H9 (cell line): ENCODE measurements around the gene SLC48A1. TPM values are rescaled to one million over a fixed set of nuclear protein-coding genes. Genes with fewer than 3 reads are reported as not detected.
A peak's percentile ranks its signal among the peaks of the same experiment; 100 is the strongest.

Experiments used
- DNase-seq: peaks from one replicate; pipeline ENCODE4 v3.0.0-alpha.2; 2017
- H2AFZ ChIP-seq: one replicate; pipeline ENCODE4 v1.6.1; 2013; ENCODE audit warnings: mild to moderate bottlenecking, low read length, control low read depth, moderate library complexity
- H2AK5ac ChIP-seq: 2 replicates; pipeline ENCODE4 v1.6.1; 2013; ENCODE audit warnings: low read length, control low read depth, mixed read lengths; ENCODE audit not compliant: insufficient read length
- H2BK120ac ChIP-seq: one replicate; pipeline ENCODE4 v1.6.1; 2013; ENCODE audit warnings: low read depth, mild to moderate bottlenecking, low read length, control low read depth, inconsistent platforms; ENCODE audit not compliant: poor library complexity, severe bottlenecking
- H2BK12ac ChIP-seq: 2 replicates; pipeline ENCODE4 v1.6.1; 2013; ENCODE audit warnings: low read length, control low read depth, mixed read lengths, low read depth; ENCODE audit not compliant: insufficient read length
- H2BK15ac ChIP-seq: 2 replicates; pipeline ENCODE4 v1.6.1; 2013; ENCODE audit warnings: low read depth, low read length, control low read depth
- H2BK20ac ChIP-seq: one replicate; pipeline ENCODE4 v1.6.1; 2013; ENCODE audit warnings: low read depth, mild to moderate bottlenecking, low read length, control low read depth, inconsistent platforms; ENCODE audit not compliant: poor library complexity, severe bottlenecking
- H2BK5ac ChIP-seq: 2 replicates; pipeline ENCODE4 v1.6.1; 2013; ENCODE audit warnings: low read length, control low read depth, mixed read lengths; ENCODE audit not compliant: insufficient read length
- H3K14ac ChIP-seq: 2 replicates; pipeline ENCODE4 v1.6.1; 2013; ENCODE audit warnings: low read length, control low read depth; ENCODE audit not compliant: insufficient read depth
- H3K18ac ChIP-seq: 2 replicates; pipeline ENCODE4 v1.6.1; 2013; ENCODE audit warnings: low read depth, mild to moderate bottlenecking, mixed read lengths, low read length, control low read depth; ENCODE audit not compliant: insufficient read length
- H3K23ac ChIP-seq: 2 replicates; pipeline ENCODE4 v1.6.1; 2013; ENCODE audit warnings: low read length, control low read depth, mixed read lengths, low read depth; ENCODE audit not compliant: insufficient read length
- H3K23me2 ChIP-seq: 2 replicates; pipeline ENCODE4 v1.6.1; 2013; ENCODE audit warnings: low read depth, mild to moderate bottlenecking, mixed read lengths, low read length, control low read depth; ENCODE audit not compliant: insufficient read length, poor library complexity, severe bottlenecking
- H3K27ac ChIP-seq: 2 replicates; pipeline ENCODE4 v1.5.1; 2013; ENCODE audit warnings: low read length, control low read depth, mixed read lengths, low read depth; ENCODE audit not compliant: insufficient read length
- H3K27me3 ChIP-seq: 2 replicates; pipeline ENCODE4 v1.6.1; 2013; ENCODE audit warnings: low read length, control low read depth, inconsistent platforms; ENCODE audit not compliant: insufficient read depth
- H3K4ac ChIP-seq: 2 replicates; pipeline ENCODE4 v1.6.1; 2013; ENCODE audit warnings: low read depth, mild to moderate bottlenecking, control low read depth, inconsistent platforms, low read length, moderate library complexity
- H3K4me1 ChIP-seq: 2 replicates; pipeline ENCODE4 v1.6.1; 2013; ENCODE audit warnings: low read length, control low read depth, inconsistent platforms; ENCODE audit not compliant: insufficient read depth
- H3K4me2 ChIP-seq: 2 replicates; pipeline ENCODE4 v1.6.1; 2013; ENCODE audit warnings: low read length, control low read depth, mixed read lengths; ENCODE audit not compliant: insufficient read length, insufficient read depth
- H3K56ac ChIP-seq: 2 replicates; pipeline ENCODE4 v1.6.1; 2013; ENCODE audit warnings: low read depth, mild to moderate bottlenecking, mixed read lengths, low read length, control low read depth; ENCODE audit not compliant: insufficient read length
- H3K79me1 ChIP-seq: 2 replicates; pipeline ENCODE4 v1.6.1; 2013; ENCODE audit warnings: low read depth, mild to moderate bottlenecking, moderate library complexity, low read length, control low read depth, inconsistent platforms; ENCODE audit not compliant: insufficient read depth, poor library complexity, severe bottlenecking
- H3K79me2 ChIP-seq: 2 replicates; pipeline ENCODE4 v1.6.1; 2013; ENCODE audit warnings: low read length, control low read depth, inconsistent platforms; ENCODE audit not compliant: insufficient read depth
- H3K9ac ChIP-seq: 2 replicates; pipeline ENCODE4 v1.6.1; 2013; ENCODE audit warnings: low read length, control low read depth, mixed read lengths; ENCODE audit not compliant: insufficient read length; ENCODE audit errors: extremely low read depth
- H3K9me3 ChIP-seq: one replicate; pipeline ENCODE4 v1.6.1; 2013; ENCODE audit warnings: low read depth, low read length, inconsistent platforms; ENCODE audit not compliant: control insufficient read depth
- H3T11ph ChIP-seq: one replicate; pipeline ENCODE4 v1.6.1; 2013; ENCODE audit warnings: mild to moderate bottlenecking, low read length, control low read depth, inconsistent platforms
- H4K20me1 ChIP-seq: one replicate; pipeline ENCODE4 v1.6.1; 2013; ENCODE audit not compliant: control insufficient read depth, insufficient read length, insufficient read depth
- H4K5ac ChIP-seq: 2 replicates; pipeline ENCODE4 v1.6.1; 2013; ENCODE audit warnings: low read depth, mild to moderate bottlenecking, mixed read lengths, low read length, control low read depth; ENCODE audit not compliant: insufficient read length
- H4K8ac ChIP-seq: replicated peaks from 2 replicates; pipeline ENCODE4 v1.6.1; 2013; ENCODE audit warnings: low read length, control low read depth, mixed read lengths, low read depth; ENCODE audit not compliant: insufficient read length
- H4K91ac ChIP-seq: 2 replicates; pipeline ENCODE4 v1.6.1; 2013; ENCODE audit warnings: low read depth, mild to moderate bottlenecking, moderate library complexity, mixed read lengths, low read length, control low read depth; ENCODE audit not compliant: insufficient read length
- H3K27ac Mint-ChIP-seq, 3 experiments: 2 replicates in 2 of 3; 3 replicates in 1 of 3; pipeline ENCODE4 v1.8.0; 2020 to 2021; ENCODE audit warnings: mixed read lengths in 3 of 3, mild to moderate bottlenecking in 1 of 3, moderate library complexity in 1 of 3
- H3K27me3 Mint-ChIP-seq: 2 replicates; pipeline ENCODE4 v1.8.0; 2021; ENCODE audit warnings: low read depth, mild to moderate bottlenecking, moderate library complexity, mixed read lengths
- H3K36me3 Mint-ChIP-seq, 3 experiments: 2 replicates in 2 of 3; 3 replicates in 1 of 3; pipeline ENCODE4 v1.8.0; 2020 to 2021; ENCODE audit warnings: low read depth in 3 of 3, mixed read lengths in 3 of 3; ENCODE audit not compliant: insufficient read depth in 1 of 3
- H3K4me1 Mint-ChIP-seq, 2 experiments: 2 replicates each; pipeline ENCODE4 v1.8.0; 2020; ENCODE audit warnings: mixed read lengths in 2 of 2
- H3K4me3 Mint-ChIP-seq, 2 experiments: 2 replicates in 1 of 2; 3 replicates in 1 of 2; pipeline ENCODE4 v1.8.0; 2020 to 2021; ENCODE audit warnings: mild to moderate bottlenecking in 2 of 2, mixed read lengths in 2 of 2, moderate library complexity in 1 of 2
- H3K9me3 Mint-ChIP-seq, 2 experiments: 2 replicates in 1 of 2; 3 replicates in 1 of 2; pipeline ENCODE4 v1.8.0; 2020; ENCODE audit warnings: mild to moderate bottlenecking in 2 of 2, mixed read lengths in 2 of 2, moderate library complexity in 1 of 2
- WGBS: extraction: QIAGEN DNeasy Blood & Tissue Kit; methylation state at CpG from one replicate; pipeline ENCODE4 v1.1.7; 2013; ENCODE audit warnings: missing lambda C conversion rate, low lambda C conversion rate, mixed read lengths; ENCODE audit not compliant: insufficient read length; ENCODE audit errors: extremely low coverage; 5-methylcytosine and 5-hydroxymethylcytosine counted together
- total RNA-seq: library from RNA; stranded (reverse); gene quantifications from 2 replicates; pipeline ENCODE4 v1.2.1, GENCODE V29; 2021
- TF ChIP-seq, protein P1 (sequence below): fragments of 200-600 bp; sonication (generic); conservative IDR thresholded peaks from 3 replicates; pipeline ENCODE4 v1.8.0; 2021; ENCODE audit warnings: antibody characterized with exemption, mild to moderate bottlenecking

SLC48A1 gene
- total RNA-seq, 1 experiment from 2014 or later, result 10.6 TPM

GRCh38 chr12:47768323-47768811 lies 4.7 kb upstream of the SLC48A1 start:
- TF ChIP-seq, protein P1, sequence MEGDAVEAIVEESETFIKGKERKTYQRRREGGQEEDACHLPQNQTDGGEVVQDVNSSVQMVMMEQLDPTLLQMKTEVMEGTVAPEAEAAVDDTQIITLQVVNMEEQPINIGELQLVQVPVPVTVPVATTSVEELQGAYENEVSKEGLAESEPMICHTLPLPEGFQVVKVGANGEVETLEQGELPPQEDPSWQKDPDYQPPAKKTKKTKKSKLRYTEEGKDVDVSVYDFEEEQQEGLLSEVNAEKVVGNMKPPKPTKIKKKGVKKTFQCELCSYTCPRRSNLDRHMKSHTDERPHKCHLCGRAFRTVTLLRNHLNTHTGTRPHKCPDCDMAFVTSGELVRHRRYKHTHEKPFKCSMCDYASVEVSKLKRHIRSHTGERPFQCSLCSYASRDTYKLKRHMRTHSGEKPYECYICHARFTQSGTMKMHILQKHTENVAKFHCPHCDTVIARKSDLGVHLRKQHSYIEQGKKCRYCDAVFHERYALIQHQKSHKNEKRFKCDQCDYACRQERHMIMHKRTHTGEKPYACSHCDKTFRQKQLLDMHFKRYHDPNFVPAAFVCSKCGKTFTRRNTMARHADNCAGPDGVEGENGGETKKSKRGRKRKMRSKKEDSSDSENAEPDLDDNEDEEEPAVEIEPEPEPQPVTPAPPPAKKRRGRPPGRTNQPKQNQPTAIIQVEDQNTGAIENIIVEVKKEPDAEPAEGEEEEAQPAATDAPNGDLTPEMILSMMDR, result no peak
- no peak overlapping the region for H3K18ac ChIP-seq
- H3K27ac ChIP-seq, result no peak overlapping the region

More at GRCh38 chr12:47768323-47768811, 4.7 kb upstream of the SLC48A1 start:
- no peak overlapping the region for H2BK20ac ChIP-seq
- no peak overlapping the region for H2BK15ac ChIP-seq
- H3K56ac ChIP-seq, result no peak overlapping the region
- Mint-ChIP-seq H3K36me3 (no peaks in the 10 kb centered on the region; a peak in 1 of 7 replicates), H3K4me1 (peaks cover 18 to 19% of the 10 kb centered on the region in 2 experiments), H3K27me3 (peaks cover 5% of the 10 kb centered on the region; the same call in 1 of the 2 replicates), H3K4me3 (no peak overlapping the region), H3K9me3 (no peaks in the 10 kb centered on the region), H3K27ac (no peak overlapping the region)
- H4K91ac ChIP-seq, result no peak overlapping the region
- no peak for DNase-seq
- H2BK12ac ChIP-seq, result no peak overlapping the region
- H3T11ph ChIP-seq, result no peak overlapping the region
- no peaks in the 10 kb centered on the region for H3K9me3 ChIP-seq
- no peaks in the 10 kb centered on the region for H3K79me2 ChIP-seq
- H3K9ac ChIP-seq, result no peak overlapping the region
- no peaks in the 10 kb centered on the region for H3K79me1 ChIP-seq
- no peak overlapping the region for H2BK5ac ChIP-seq
- no peak overlapping the region for H4K5ac ChIP-seq
- peaks cover 3% of the 10 kb centered on the region for H4K20me1 ChIP-seq
- H3K14ac ChIP-seq, result no peak overlapping the region
- no peak overlapping the region for H2AFZ ChIP-seq
- H2AK5ac ChIP-seq, result no peak overlapping the region
- no peak overlapping the region for H3K4ac ChIP-seq
- H3K4me1 ChIP-seq, result peaks cover 6% of the 10 kb centered on the region
- no peaks in the 10 kb centered on the region for H3K23me2 ChIP-seq
- WGBS, result no CpG with 5 or more reads among the region's 2 CpGs
- no peak overlapping the region for H4K8ac ChIP-seq
- no peaks in the 10 kb centered on the region for H3K27me3 ChIP-seq
- H2BK120ac ChIP-seq, result no peak overlapping the region
- no peak overlapping the region for H3K23ac ChIP-seq
- peak overlapping the region; percentile 27 for H3K4me2 ChIP-seq
